Muscle of arm (tissue), 12 donors: ENCODE results near the gene PFKFB3. TPM values are rescaled to one million over a fixed set of nuclear protein-coding genes. Genes with fewer than 3 reads are reported as not detected.
"Not testable (repeated sequence)": the region's sequence is repeated elsewhere in the genome, so short reads cannot be mapped to it uniquely, and the experiment has no call there.

Experiments used
- DNase-seq: peaks from one replicate; pipeline ENCODE4 v3.0.0-alpha.2; 2013
- polyA plus RNA-seq, 12 donors: library from polyadenylated mRNA; unstranded; fragments of 120-200 nt; gene quantifications; one replicate each; pipeline ENCODE4 v1.2.1, GENCODE V29; 2013; ENCODE audit not compliant: insufficient read length in 12 of 12

The PFKFB3 gene
- polyA plus RNA-seq, 12 donors: 8.8 to 26.2 (median 12.3) TPM; not detected in 1

DNA sequence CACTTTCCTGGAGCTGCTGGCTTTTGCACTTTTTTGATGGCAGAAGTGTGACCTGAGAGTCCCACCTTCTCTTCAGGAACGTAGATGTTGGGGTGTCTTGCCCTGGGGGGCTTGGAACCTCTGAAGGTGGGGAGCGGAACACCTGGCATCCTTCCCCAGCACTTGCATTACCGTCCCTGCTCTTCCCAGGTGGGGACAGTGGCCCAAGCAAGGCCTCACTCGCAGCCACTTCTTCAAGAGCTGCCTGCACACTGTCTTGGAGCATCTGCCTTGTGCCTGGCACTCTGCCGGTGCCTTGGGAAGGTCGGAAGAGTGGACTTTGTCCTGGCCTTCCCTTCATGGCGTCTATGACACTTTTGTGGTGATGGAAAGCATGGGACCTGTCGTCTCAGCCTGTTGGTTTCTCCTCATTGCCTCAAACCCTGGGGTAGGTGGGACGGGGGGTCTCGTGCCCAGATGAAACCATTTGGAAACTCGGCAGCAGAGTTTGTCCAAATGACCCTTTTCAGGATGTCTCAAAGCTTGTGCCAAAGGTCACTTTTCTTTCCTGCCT lies 31.1 kb downstream of the PFKFB3 start:
- DNase-seq: no peak

DNA sequence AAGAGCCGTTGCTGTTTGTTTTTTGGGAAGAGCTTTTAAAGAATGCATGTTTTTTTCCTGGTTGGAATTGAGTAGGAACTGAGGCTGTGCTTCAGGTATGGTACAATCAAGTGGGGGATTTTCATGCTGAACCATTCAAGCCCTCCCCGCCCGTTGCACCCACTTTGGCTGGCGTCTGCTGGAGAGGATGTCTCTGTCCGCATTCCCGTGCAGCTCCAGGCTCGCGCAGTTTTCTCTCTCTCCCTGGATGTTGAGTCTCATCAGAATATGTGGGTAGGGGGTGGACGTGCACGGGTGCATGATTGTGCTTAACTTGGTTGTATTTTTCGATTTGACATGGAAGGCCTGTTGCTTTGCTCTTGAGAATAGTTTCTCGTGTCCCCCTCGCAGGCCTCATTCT lies 31.6 kb downstream of the PFKFB3 start:
- DNase-seq: no peak

- DNase-seq: no peak
These were observed 33.8 kb downstream of the PFKFB3 start for GRCh38 chr10:6236349-6237198.

DNA sequence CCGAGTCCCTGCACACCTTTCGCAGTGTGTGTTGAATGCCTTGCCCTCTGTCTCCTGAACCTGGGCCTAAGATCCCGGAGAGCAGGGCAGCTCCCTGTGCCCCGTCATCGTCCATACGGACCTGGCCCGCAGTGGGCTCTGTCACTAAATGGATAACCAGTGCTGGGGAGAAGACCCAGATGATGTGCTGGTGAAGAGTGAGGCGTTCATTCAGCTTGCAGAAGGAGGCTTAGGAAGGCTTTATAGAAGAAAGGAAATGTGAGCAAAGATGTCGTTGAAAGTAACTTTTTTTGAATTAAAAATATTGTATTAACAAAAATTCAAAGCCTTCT lies 34.4 kb downstream of the PFKFB3 start:
- DNase-seq: no peak

GRCh38 chr10:6238587-6239212 lies 36.0 kb downstream of the PFKFB3 start:
- not testable (repeated sequence) for DNase-seq

GRCh38 chr10:6239213-6239991 lies 36.7 kb downstream of the PFKFB3 start:
- DNase-seq: no peak

DNA sequence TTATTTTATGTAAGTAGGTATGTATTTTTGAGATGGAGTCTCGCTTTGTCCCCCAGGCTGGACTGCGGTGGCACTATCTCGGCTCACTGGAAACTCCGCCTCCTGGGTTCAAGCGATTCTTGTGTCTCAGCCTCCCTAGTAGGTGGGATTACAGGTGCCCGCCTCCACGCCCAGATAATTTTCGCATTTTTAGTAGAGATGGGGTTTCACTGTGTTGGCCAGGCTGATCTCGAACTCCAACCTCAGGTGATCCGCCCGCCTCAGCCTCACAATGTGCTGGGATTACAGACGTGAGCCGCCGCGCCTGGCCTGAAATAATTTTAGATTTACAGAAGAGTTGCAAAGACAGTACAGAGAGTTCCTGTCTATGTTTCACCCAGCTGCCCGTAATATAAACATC lies 37.5 kb downstream of the PFKFB3 start:
- DNase-seq: no peak

- no peak for DNase-seq
These were observed 39.4 kb downstream of the PFKFB3 start for GRCh38 chr10:6242089-6242488.

GRCh38 chr10:6244510-6244909 lies 41.8 kb downstream of the PFKFB3 start:
- DNase-seq: no peak

GRCh38 chr10:6247041-6247712 lies 44.4 kb downstream of the PFKFB3 start:
- DNase-seq: no peak

DNA sequence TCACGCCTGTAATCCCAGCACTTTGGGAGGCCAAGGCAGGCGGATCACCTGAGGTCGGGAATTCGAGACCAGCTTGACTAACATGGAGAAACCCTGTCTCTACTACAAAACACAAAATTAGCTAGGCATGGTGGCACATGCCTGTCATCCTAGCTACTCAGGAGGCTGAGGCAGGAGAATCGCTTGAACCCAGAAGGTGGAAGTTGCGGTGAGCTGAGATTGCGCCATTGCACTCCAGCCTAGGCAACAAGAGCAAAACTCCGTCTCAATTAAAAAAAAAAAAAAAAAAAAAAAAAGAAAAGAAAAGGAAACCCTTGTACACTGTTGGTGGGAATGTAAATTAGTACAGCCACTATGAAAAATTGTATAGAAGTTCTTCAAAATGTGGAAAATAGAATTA lies 46.2 kb downstream of the PFKFB3 start:
- not testable (repeated sequence) for DNase-seq

DNA sequence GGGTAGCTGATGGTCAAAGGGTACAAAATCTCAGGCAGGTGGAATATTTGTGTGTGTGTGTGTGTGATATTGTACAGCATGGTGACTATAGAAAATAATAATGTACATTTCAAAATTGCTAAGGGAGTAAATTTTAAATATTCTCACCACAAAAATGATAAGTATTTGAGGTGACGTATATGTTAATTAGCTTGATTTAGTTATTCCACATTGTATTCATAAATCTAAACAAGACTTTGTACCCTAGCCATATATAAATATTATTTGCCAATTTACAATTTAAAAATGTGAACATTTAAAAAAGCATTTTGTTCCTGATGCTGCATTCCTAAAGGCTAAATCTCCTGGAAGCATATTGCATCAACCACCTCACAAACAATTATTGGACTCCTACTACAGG lies 47.0 kb downstream of the PFKFB3 start:
- DNase-seq: no peak

GRCh38 chr10:6250745-6251144 lies 48.0 kb downstream of the PFKFB3 start:
- DNase-seq: no peak

- DNase-seq: no peak
These were observed 51.5 kb downstream of the PFKFB3 start for GRCh38 chr10:6254201-6254600.

DNA sequence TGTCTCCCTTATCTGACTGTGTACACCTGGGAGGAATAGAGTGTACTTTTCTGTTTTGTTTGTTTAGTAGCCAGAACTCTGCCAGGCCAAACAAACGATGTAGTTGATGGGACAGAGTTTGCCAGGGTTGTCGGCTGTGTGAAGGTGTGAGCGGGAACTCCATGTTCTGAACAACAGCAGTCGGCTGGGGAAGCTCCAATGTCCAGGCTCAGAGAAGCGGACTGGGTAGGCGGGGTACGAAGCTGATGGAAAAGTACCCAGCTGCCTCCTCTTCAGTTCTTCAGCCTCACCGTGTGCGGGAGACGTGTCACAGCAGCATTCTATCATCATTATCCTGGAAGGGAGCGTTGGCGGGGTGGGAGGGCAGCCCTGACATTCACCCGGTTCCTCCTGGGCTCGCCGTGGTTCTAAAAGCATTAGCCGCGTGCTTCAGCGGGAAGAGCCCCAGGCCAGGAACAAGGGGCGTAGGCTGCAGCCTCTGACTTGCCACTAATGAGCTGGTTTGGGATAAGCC lies 52.9 kb downstream of the PFKFB3 start:
- no peak for DNase-seq

GRCh38 chr10:6256439-6256838 lies 53.7 kb downstream of the PFKFB3 start:
- DNase-seq: no peak

DNA sequence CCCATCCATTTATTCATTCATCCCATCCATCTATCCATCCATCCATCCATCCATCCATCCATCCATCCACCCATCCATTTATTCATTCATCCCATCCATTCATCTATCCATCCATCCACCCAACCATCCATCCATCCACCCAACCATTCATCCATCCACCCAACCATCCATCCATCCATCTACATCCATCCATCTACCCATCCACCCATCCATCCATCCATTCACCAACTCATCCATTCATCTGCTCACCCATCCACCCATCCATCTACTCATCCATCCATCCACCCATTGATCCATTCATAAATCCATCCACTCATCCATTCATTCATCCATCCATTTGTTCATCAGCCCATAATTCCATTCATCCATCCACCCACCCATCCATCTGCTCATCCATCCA lies 56.4 kb downstream of the PFKFB3 start:
- DNase-seq: no peak

DNA sequence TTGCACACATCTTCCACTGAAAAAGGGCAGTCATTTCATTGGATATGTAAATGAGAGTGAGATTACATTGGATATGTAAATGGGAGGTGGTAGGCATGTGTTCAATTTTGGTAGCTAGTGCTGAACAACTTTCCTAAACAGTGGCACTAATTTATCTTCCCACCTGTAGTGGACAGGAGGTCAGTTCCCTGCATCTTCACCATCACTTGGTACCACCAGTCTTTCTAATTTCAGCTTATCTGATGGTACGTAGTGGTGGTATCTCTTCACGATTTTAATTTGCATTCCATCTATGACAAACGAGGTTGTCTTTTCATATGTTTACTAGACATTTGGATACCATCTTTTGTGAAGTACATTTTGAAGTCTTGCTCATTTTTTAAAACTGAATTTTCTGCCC lies 58.1 kb downstream of the PFKFB3 start:
- DNase-seq: no peak

DNA sequence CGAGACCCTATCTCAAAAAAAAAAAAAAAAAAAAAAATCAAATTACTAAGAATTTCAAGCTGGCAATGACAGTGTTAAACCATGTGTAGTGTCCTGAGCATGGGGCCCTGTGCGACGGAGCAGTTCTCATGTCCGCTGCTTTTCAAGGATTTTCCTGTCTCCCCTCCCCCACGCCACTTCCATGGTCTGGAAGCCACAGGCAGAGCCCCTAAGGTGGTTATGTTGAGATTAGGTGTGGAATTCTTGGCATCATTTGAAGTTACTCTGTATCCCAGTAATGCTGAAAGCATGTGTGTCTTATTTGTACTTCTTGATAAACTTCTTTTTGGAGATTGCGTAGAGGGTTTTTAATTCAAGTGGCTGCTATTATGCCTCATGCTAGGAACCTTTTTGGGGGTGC lies 65.2 kb downstream of the PFKFB3 start:
- DNase-seq: no peak

- DNase-seq: no peak
These were observed 66.7 kb downstream of the PFKFB3 start for GRCh38 chr10:6269432-6269831.

- DNase-seq: no peak
These were observed 67.5 kb downstream of the PFKFB3 start for GRCh38 chr10:6269953-6270867.
